Inflammatory macrophage (primary cell): ENCODE data around the gene KREMEN2.

Experiments used
- DNase-seq, 2 donors: peaks; one replicate each; pipeline ENCODE4 v3.0.0-alpha.2; 2020 to 2022

The KREMEN2 gene

GRCh38 chr16:2964475-2965336 lies 631 bp downstream of the KREMEN2 start:
- DNase-seq = peak; percentile 18 to 36

DNA sequence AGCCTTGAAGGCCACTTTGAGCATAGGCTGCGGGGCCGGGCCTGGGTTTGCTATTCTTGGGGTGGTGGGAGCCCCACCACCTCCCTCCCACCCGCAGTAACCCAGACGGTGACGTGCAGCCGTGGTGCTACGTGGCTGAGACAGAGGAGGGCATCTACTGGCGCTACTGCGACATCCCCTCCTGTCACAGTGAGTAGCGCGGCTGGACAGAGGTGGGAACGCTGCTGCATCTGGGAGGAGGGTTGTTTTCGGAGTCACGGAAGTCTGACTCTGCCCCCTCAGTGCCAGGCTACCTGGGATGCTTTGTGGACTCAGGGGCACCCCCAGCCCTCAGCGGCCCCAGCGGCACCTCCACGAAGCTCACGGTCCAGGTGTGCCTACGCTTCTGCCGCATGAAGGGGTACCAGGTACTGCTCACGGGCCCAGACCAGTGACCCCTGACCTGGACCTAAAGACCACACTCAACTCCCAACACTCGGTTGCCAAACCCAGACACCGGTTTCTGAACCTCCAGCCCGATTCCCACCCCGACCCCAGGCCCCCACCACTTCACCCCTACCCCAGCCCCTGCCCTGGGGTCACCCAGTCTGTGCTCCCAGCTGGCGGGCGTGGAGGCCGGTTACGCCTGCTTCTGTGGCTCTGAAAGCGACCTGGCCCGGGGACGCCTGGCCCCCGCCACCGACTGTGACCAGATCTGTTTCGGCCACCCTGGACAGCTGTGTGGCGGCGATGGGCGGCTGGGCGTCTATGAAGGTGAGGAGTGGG lies 2.1 kb downstream of the KREMEN2 start:
- no peak for DNase-seq

DNA sequence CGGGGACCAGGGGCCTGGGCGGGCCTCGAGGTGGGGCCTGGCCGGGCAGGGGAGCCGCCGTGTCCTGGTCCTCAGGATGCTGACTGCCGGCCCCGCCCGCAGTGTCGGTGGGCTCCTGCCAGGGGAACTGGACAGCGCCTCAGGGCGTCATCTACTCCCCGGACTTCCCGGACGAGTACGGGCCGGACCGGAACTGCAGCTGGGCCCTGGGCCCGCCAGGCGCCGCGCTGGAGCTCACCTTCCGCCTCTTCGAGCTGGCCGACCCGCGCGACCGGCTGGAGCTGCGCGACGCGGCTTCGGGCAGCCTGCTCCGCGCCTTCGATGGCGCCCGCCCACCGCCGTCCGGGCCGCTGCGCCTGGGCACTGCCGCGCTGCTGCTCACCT lies 2.7 kb downstream of the KREMEN2 start:
- peak in 1 of 2 donors; percentile 24 for DNase-seq

- DNase-seq = no peak
Observed at GRCh38 chr16:2967211-2967631, 3.1 kb downstream of the KREMEN2 start.

GRCh38 chr16:2967721-2968161 lies 3.7 kb downstream of the KREMEN2 start:
- DNase-seq = no peak

- peak; percentile 31 to 46 for DNase-seq
Observed at GRCh38 chr16:2968368-2968737, 4.3 kb downstream of the KREMEN2 start.

DNA sequence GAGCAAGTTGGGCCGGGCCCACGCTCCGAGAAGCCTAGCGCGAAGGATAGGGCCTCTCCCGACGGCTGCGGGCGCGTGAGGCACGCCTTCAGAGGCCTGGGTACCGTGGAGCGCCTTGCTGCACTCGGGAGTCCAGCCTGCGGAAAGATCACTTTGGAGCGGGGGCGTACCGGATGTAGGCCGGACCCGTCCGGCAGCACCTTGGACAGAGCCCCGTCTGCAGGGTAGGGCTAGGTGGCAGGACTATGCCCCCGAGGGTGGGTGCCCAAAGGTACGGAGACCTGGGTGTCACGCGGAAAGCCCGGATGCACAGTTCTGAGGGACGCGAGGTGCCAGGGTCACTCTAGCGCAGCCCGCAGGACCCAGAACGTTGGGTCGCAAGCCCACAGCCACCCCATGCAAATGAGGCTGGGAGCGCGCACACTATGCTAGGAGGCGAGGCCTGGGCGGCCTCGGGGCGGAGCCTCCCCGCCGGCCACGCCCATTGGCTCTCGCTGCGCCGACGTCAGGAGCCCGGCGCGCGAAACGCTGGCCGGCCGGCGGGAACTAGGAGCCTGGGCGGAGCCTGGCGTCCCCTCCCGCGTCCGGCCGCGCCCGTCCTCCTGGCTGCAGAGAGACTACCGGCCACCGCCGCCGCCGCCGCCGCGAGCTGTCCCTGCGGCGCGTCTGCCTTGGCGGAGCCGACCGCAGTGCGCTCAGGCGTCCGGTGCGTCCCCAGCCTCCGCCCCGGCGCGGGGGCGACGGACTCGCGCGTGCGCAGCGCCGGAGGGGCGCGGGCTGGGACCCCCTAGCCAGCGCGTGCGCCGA lies 4.9 kb downstream of the KREMEN2 start, which contains the start of gene PAQR4:
PAQR4 (plus strand) TSS at position 611 of the 807 bp plus-strand sequence. CDS start 327 bp downstream, outside the sequence.
- DNase-seq = peak; percentile 94 to 96

DNA sequence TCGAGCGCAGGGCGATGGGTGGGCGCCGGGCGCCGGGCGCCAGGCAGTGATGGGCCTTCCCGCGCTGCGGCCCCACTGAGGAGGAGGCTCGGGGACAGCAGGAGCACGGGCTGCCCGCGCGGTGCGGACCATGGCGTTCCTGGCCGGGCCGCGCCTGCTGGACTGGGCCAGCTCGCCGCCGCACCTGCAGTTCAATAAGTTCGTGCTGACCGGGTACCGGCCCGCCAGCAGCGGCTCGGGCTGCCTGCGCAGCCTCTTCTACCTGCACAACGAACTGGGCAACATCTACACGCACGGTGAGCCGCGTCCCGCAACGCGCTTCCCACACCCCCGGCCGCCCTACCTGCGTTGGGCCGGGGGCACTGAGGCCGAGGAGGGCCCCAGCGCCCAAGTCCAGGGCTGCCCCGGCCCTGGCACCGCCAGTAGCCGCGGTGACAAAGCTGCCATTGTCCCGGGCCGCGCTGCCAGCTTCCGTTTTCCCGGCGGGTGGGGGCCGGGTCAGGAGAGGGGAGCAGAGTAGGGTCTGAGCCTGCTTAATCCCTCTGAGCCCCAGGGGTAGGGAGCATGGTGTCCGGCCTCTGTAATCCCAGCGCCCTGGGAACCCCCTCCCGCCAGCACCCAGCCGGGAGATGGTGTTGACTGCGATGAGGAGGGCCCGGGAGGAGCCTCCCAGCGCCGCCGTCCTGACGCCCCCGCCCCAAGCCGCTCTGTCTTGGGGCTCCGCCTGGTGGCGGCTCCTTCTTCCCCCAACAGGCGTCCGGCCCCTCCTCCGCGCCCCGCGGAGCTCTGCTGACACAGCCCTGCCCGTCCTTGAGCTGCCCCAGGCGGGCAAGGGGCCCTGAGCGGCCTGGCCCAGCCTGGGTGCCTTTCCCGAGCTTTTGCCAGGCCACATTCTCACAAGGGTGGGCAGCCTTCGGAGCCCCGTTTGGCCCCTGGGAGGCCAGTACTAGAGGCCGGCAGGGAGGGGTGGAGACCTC lies 5.8 kb downstream of the KREMEN2 start:
- peak; percentile 78 to 89 for DNase-seq

DNA sequence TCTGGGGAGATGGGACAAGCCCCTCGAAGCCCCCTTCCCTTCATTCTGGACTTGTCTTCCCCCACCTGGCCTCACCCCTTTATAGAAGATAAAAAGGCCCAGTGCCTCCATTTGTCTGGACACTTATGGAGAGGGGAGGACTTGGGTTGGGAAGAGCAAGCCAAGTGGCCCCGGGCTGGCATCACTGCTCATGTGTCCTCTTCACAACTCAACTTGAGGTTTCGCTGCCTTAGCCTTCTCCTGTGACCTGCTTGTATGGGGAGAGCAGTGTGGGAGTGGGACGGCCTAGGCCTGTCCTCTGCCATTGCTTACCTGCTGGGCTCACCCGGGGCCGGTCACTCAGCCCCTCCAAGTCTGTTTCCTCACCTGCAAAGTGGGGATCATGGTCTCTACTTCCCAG lies 6.5 kb downstream of the KREMEN2 start:
- no peak for DNase-seq

DNA sequence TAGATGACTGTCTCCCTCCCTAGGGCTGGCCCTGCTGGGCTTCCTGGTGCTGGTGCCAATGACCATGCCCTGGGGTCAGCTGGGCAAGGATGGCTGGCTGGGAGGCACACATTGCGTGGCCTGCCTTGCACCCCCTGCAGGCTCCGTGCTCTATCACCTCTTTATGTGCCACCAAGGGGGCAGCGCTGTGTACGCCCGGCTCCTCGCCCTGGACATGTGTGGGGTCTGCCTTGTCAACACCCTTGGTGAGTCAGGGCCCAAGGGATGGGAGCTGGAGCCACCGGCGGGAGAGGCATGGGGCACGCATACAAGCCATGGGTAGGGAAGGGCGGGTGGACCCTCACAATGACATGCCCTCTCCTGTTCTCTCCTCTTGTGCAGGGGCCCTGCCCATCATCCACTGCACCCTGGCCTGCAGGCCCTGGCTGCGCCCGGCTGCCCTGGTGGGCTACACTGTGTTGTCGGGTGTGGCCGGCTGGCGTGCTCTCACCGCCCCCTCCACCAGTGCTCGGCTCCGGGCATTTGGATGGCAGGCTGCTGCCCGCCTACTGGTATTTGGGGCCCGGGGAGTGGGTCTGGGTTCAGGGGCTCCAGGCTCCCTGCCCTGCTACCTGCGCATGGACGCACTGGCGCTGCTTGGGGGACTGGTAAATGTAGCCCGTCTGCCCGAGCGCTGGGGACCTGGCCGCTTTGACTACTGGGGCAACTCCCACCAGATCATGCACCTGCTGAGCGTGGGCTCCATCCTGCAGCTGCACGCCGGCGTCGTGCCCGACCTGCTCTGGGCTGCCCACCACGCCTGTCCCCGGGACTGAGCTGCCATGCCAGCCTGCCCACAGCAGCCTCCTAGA lies 7.3 kb downstream of the KREMEN2 start:
- no peak for DNase-seq

GRCh38 chr16:2971985-2972784 lies 8.1 kb downstream of the KREMEN2 start:
- DNase-seq = no peak

DNA sequence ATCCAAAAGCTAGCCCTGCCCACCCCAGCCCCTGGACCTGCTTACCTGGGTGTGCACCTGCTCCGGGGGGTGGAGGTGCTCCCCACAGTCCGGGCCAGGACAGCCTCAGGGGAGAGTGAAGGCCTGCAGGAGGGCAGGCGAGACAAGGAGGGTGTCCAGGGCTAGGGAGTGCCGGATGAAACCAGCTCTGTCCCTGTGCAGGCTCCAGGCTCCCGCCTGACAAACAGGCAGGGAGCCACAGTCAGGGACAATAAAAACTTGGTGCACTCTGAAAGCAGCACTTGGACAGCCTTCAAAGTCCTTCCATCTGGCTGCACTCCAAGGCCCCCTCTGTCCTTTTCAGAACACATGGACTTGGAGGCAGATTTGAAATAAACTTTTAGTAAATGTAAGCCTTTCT lies 9.0 kb downstream of the KREMEN2 start:
- no peak for DNase-seq

DNA sequence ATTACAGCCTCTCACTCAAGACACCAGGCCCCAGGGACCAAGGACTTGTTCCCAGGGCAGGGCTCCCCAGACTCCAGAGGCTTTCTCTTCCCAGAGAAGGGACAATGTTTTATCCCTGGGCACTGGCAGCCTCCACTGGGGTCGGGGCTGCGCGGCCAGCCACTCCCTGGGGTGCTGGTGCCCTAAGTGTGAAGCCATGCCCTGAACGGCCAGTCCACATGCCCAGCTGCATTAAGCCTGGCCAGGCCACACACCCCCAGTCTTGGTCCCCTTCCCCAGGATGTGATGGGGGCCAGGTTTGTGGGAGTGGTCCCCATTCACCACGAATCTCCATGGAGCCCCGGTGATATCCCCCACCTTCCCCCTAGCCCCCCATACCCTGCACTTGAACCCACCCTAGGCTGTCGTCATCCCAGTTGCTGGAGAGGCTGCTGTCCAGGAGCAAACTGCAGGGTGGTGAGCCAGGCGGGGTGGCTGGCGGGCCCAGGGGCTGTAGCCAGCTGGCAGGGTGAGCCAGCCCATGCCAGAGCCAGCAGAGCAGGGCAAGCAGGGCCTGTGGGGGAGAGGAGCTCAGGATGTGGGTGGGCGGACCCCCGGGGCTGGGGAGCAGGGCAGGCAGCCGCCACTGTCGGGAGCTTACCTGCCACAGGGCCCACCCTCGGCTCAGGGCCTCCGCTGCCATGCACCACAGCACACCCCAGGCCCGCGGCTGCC lies 9.7 kb downstream of the KREMEN2 start:
- no peak for DNase-seq

GRCh38 chr16:2974319-2975056 lies 10.4 kb downstream of the KREMEN2 start:
- no peak for DNase-seq

GRCh38 chr16:2975161-2975795 lies 11.2 kb downstream of the KREMEN2 start:
- DNase-seq = no peak

- DNase-seq = no peak
Observed at GRCh38 chr16:2976201-2976600, 12.1 kb downstream of the KREMEN2 start.

- no peak for DNase-seq
Observed at GRCh38 chr16:2976673-2977072, 12.6 kb downstream of the KREMEN2 start.

DNA sequence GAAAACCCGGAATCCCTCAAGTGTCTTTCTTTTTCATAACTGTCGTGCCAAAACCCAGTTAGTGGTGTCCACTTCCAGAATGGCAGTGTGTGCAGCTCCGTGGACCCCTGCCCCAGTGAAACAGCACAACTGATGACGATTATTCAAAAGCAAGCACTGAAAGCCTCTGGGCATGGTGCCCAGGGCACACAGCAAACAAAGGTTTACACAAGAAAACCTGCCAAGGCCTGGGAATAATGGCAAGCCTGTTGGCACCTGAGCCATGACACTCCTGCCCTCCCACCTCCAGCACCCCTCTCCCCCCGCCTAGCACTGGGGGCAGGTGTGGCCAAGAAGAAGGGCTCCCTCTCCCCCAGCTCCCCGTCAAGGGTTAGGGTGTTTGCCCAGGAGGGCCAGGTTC lies 13.4 kb downstream of the KREMEN2 start:
- no peak for DNase-seq
